T-helper 1 cell treated with Interleukin-12 subunit alpha and Interleukin-12 subunit beta and Interleukin-4 antibody, amounts not matched to agents 30 μg/mL and 1 μg/mL, for 36 hours (primary cell): ENCODE measurements around the gene SDF2.
"Not testable (repeated sequence)": the region's sequence is repeated elsewhere in the genome, so short reads cannot be mapped to it uniquely, and the experiment has no call there.

ENCODE experiments used
- H3K27ac Mint-ChIP-seq: one replicate; pipeline ENCODE4 v1.8.0; 2021; ENCODE audit warnings: mild to moderate bottlenecking, mixed read lengths
- H3K27me3 Mint-ChIP-seq: one replicate; pipeline ENCODE4 v1.8.0; 2021; ENCODE audit warnings: low read depth, mixed read lengths
- H3K36me3 Mint-ChIP-seq: one replicate; pipeline ENCODE4 v1.8.0; 2021; ENCODE audit warnings: low read depth, mixed read lengths
- H3K4me1 Mint-ChIP-seq: one replicate; pipeline ENCODE4 v1.8.0; 2021; ENCODE audit warnings: low read depth, mixed read lengths
- H3K4me3 Mint-ChIP-seq: one replicate; pipeline ENCODE4 v1.8.0; 2021; ENCODE audit warnings: mild to moderate bottlenecking, moderate library complexity, mixed read lengths
- H3K9me3 Mint-ChIP-seq: one replicate; pipeline ENCODE4 v1.8.0; 2021; ENCODE audit warnings: mixed read lengths

SDF2 gene

DNA sequence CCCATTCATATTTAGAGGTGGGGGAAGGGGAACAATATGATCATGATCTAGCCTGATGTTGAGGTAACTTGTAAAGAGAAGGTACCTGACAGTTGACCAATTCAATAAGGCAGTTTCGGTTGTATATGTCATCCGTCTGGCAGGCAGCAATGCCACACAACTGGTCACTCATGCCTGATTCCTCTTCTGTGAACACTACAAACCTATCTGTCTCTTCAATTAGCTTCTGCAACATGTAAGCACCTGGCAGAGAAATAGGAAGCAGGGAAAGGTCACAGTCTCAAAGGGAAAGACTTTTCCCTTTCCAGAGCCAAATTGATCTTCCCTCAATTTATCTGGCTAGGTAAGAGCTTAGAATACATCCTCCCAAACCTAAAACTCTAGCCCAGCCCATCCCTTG is 37.6 kb downstream of the SDF2 start:
- H3K27me3 Mint-ChIP-seq, result no peaks in the 10 kb centered on the region
- peak overlapping the region; percentile 11 for H3K27ac Mint-ChIP-seq
- H3K9me3 Mint-ChIP-seq, result no peaks in the 10 kb centered on the region
- H3K4me3 Mint-ChIP-seq, result no peak overlapping the region
- H3K36me3 Mint-ChIP-seq, result peaks cover 48% of the 10 kb centered on the region
- peaks cover 5% of the 10 kb centered on the region for H3K4me1 Mint-ChIP-seq

DNA sequence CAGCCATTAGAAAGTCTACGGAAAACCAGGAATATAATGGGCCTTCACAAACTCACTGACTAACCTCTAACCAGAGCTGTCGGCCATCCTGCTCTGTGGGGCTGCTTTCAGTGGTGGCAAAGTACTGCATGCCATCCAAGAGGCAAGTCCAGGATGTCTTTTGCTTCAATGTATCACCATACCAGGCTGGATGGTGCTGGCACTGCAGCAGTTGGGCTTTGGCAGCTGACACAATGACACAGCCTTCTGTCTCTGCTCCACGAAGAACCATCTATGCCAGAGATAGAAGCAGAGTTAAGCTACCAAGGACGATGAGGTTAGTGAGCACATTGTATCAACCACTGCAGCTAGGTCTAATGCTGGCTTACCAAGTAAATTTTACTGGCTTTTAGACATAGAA is 38.0 kb downstream of the SDF2 start:
- Mint-ChIP-seq H3K36me3 (peaks cover 52% of the 10 kb centered on the region), H3K9me3 (no peaks in the 10 kb centered on the region), H3K27ac (no peak overlapping the region), H3K4me3 (no peak overlapping the region), H3K27me3 (no peaks in the 10 kb centered on the region), H3K4me1 (peaks cover 5% of the 10 kb centered on the region)

DNA sequence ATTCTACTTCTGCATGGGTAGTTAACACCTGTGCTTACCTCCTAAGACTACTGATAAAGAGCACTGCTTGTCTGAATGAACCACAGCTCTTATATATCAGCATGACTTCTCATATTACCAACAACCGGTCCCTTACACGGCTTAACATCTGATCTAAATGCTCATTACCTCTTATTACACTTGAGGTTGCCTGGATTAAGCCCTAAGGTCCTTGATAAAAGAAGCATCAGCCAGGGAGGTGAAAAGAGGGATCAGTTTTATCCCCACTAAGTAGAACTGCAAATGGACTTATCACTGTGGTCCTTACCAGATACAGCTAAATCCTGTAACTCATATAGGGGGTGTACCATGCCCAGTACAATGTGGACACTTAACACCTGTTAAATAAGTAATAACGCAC is 39.5 kb downstream of the SDF2 start:
- peaks cover 2% of the 10 kb centered on the region for H3K4me1 Mint-ChIP-seq
- no peak overlapping the region for H3K4me3 Mint-ChIP-seq
- H3K27me3 Mint-ChIP-seq, result no peaks in the 10 kb centered on the region
- H3K9me3 Mint-ChIP-seq, result no peaks in the 10 kb centered on the region
- peak overlapping the region; percentile 9 for H3K27ac Mint-ChIP-seq
- peaks cover 55% of the 10 kb centered on the region for H3K36me3 Mint-ChIP-seq

DNA sequence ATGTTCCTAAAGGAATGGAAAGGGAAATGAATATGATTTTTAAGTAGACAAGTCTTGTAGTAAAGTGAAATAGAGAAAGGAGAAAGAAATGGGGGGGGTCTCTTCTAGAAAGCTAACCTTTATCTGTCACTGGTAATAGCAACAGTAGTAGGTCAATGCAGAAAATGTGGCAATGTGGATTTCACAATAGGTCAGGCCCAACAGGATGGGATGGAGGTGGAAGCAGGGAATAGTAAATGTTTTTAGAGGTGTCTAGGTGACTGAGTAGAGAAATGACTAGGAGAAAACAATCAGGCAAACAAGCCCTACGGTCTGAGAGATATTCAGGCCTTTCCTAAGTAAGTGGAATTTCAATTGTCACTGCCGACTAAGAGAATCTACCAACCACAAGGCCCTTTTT is 41.7 kb downstream of the SDF2 start:
- peaks cover 61% of the 10 kb centered on the region for H3K36me3 Mint-ChIP-seq
- no peak overlapping the region for H3K4me3 Mint-ChIP-seq
- no peak overlapping the region for H3K27ac Mint-ChIP-seq
- no peaks in the 10 kb centered on the region for H3K9me3 Mint-ChIP-seq
- H3K4me1 Mint-ChIP-seq, result no peaks in the 10 kb centered on the region
- H3K27me3 Mint-ChIP-seq, result no peaks in the 10 kb centered on the region

DNA sequence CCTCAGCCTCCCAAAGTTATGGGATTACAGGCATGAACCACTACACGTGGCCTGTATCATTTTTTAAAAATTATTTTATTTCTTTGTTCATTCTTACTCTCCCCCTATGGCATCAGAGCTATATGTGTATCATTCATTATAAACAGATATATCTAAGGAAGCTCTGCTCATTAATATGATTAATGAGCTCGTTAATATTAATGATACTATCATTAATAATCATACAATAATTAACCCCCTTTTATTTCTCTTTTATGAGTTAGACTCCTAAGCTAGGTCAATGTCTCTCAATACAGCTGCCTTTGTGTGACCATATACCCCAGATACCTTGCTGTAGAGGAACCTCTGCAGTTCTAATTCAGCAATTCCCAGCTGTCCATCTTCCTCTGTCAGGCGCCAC is 43.2 kb downstream of the SDF2 start:
- H3K9me3 Mint-ChIP-seq, result no peaks in the 10 kb centered on the region
- no peaks in the 10 kb centered on the region for H3K4me1 Mint-ChIP-seq
- peaks cover 60% of the 10 kb centered on the region for H3K36me3 Mint-ChIP-seq
- H3K27ac Mint-ChIP-seq, result no peak overlapping the region
- no peak overlapping the region for H3K4me3 Mint-ChIP-seq
- H3K27me3 Mint-ChIP-seq, result no peaks in the 10 kb centered on the region

DNA sequence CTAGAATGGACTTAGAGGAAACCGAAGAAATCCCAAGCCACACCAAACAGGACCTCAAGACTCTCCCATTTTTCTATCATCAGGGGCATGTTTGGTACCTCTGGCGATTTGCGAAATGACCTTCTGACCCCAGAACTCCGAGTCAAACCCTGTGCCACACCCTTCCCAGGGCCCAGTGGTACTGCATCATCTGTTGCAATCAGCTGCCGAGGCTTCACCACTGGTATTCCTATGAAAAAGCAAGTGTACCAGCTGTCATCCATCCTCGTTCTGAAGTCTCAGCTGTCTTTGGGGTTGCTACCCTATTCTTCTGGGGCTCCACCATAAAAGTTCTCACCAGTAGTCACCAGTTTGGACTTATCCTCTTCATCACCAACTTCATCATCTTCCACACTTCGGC is 45.4 kb downstream of the SDF2 start:
- peaks cover 51% of the 10 kb centered on the region for H3K36me3 Mint-ChIP-seq
- H3K27me3 Mint-ChIP-seq, result no peaks in the 10 kb centered on the region
- H3K4me1 Mint-ChIP-seq, result no peaks in the 10 kb centered on the region
- no peak overlapping the region for H3K27ac Mint-ChIP-seq
- no peaks in the 10 kb centered on the region for H3K9me3 Mint-ChIP-seq
- no peak overlapping the region for H3K4me3 Mint-ChIP-seq

DNA sequence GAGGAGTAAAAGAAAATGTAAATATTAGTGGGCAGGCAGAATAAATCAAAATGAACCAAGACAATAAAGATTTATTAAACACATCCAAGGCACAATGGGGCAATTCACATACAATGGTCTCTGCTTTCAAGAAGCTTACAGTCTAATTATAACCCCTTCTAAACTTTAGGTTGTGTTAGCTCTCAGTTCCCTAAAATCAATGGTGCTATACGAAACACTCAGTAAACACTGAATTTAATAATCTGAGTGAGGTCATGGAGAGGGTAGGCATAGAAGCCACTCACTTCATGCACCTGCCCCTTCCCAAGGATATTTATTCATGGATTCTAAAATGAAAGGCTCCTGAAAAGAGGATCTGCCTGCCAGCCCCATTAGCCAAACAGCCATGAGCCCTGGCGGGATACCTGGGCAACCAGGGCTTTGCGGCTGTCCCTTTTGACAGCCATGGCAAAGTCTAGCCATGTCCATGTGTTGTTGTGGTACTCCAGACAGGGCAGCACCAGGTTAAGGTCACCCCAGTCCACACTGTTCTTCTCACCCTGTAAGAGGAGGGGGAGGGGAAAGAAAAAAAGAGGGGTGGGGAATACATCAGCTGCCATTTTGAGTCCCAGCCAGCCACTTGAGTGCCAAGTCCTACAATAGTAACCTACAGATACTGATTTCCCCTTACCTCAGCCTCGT is 46.3 kb downstream of the SDF2 start:
- Mint-ChIP-seq H3K4me3 (no peak overlapping the region), H3K4me1 (no peaks in the 10 kb centered on the region), H3K9me3 (no peaks in the 10 kb centered on the region), H3K27me3 (no peaks in the 10 kb centered on the region), H3K27ac (no peak overlapping the region), H3K36me3 (peaks cover 51% of the 10 kb centered on the region)

DNA sequence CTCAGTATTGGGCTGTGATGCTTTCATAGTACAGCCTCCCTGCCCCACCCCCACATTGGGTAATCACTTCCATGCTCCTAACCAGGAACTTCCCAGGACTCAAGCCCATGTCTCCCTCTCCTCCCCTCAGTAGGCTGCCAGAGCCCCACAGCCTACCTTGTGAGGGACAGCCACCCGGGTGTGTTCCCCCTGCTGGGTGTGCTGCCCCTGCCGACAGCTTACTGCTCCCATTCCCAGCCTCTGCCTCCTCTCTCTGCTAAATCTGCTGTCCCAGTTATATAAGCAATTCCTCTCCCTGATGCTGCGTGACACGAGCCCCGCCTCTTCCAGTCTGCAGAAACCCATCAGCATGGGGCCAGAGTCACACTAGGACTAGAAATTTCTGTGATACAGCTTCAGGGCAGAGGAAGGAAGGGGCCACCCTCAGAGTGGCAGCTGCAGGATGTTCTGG is 47.8 kb downstream of the SDF2 start, which contains the start of gene RSKR:
RSKR (minus strand) TSS at position 255 of the 451 bp plus-strand sequence; CDS start at position 231, 24 bp downstream.
- H3K27me3 Mint-ChIP-seq, result no peaks in the 10 kb centered on the region
- H3K36me3 Mint-ChIP-seq, result peaks cover 45% of the 10 kb centered on the region
- H3K4me3 Mint-ChIP-seq, result no peak within 1 kb of the TSS
- peak within 1 kb of the TSS; percentile 45 for H3K27ac Mint-ChIP-seq
- no peaks in the 10 kb centered on the region for H3K4me1 Mint-ChIP-seq
- H3K9me3 Mint-ChIP-seq, result no peaks in the 10 kb centered on the region

DNA sequence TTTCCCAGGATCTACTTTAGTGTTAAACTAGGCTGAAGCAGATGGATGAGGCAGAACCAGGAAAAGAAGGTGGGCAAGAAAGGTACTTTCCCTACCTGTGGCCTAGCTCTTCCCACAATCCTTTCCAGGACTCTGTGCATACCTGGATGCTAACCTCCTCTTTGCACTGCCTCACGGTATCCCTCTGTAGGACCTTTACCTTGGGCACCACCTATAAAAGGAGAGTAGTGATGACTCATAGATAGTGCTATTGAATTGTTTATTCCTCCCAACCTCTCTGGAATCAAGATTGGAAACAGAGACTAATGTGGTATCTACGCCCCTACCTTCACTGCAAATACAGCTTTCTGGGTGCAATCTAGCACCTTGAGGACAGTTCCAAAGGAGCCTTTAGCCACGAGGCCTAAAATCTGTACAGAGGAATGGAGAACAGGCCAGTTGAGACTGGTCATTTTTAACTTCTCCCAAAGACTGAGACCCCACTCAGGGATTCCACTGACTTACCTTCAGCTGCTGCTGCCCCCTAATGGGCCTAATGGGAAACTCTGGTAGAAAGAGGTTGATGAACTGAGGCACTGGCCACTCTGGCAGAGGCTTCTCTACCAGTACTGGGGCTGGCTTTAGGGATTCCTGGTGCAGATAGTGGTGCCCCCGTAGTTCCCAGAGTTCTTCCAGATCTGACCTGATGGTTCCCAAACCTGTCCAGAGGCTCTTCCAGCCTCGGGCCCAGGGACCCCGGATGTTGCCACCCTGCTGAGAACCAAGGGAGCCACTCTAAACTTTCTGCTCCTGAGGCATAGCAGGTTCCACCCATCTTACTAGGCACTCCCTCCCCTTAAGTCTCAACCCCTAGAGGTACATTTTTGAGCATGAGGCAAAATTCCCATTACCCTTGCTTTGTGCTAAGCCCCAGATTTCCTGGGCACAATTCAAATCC is 48.5 kb downstream of the SDF2 start:
- Mint-ChIP-seq H3K27me3 (no peaks in the 10 kb centered on the region), H3K27ac (peak overlapping the region; percentile 46), H3K4me3 (no peak overlapping the region), H3K9me3 (no peaks in the 10 kb centered on the region), H3K36me3 (peaks cover 38% of the 10 kb centered on the region), H3K4me1 (no peaks in the 10 kb centered on the region)

DNA sequence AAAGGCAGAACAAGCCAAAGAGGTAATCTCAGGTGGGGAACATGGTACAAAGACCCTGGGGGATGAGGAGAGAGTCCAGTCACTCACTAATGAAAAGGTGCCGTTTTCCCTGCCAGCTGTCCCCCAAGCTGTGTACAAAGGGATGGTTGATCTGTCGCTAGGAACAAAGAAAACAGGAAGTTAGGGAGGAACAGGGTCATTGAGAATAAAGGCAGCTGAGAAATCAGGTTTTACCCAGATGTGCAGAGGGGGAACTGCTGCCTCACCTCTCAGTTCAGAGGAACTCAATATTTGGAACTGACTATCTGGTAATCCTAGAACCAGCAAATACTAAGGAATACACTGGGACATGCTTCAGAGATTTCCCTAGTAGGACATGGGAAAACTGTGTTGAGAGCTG is 49.2 kb downstream of the SDF2 start:
- Mint-ChIP-seq H3K36me3 (peaks cover 37% of the 10 kb centered on the region), H3K27ac (no peak overlapping the region), H3K9me3 (no peaks in the 10 kb centered on the region), H3K4me3 (no peak overlapping the region), H3K4me1 (no peaks in the 10 kb centered on the region), H3K27me3 (no peaks in the 10 kb centered on the region)

DNA sequence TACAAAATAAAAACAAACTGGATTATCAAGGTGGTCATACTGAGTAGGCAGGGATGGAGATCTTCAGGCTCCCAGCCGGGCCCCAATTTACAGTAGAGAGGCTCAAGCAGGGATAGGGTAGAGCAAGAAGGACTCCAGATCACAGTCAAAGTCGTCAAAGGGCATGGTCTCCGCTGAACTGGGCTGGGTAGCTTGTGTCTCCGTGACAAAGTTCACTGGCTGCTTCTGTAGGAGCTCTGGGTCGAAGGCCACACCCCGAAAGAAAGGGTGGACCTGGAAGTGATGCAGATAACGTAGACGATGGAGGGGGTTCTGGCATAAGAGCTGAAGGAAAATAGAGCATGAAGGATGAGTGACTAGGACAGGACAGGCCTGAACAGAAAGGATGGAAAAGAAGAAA is 51.3 kb downstream of the SDF2 start:
- Mint-ChIP-seq H3K27ac (peak overlapping the region; percentile 27), H3K36me3 (peaks cover 22% of the 10 kb centered on the region), H3K4me3 (no peak overlapping the region), H3K27me3 (no peaks in the 10 kb centered on the region), H3K9me3 (no peaks in the 10 kb centered on the region), H3K4me1 (no peaks in the 10 kb centered on the region)

DNA sequence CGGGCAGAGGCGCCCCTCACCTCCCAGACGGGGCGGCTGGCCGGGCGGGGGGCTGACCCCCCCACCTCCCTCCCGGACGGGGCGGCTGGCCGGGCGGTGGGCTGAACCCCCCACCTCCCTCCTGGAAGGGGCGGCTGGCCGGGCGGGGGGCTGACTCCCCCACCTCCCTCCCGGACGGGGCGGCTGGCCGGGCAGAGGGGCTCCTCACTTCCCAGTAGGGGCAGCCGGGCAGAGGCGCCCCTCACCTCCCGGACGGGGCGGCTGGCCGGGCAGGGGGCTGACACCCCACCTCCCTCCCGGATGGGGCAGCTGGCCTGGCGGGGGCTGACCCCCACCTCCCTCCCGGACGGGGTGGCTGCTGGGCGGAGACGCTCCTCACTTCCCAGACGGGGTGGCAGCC is 57.7 kb downstream of the SDF2 start:
- not testable (repeated sequence) for H3K9me3 Mint-ChIP-seq, H3K4me3 Mint-ChIP-seq, H3K27ac Mint-ChIP-seq, H3K27me3 Mint-ChIP-seq, H3K4me1 Mint-ChIP-seq, H3K36me3 Mint-ChIP-seq

DNA sequence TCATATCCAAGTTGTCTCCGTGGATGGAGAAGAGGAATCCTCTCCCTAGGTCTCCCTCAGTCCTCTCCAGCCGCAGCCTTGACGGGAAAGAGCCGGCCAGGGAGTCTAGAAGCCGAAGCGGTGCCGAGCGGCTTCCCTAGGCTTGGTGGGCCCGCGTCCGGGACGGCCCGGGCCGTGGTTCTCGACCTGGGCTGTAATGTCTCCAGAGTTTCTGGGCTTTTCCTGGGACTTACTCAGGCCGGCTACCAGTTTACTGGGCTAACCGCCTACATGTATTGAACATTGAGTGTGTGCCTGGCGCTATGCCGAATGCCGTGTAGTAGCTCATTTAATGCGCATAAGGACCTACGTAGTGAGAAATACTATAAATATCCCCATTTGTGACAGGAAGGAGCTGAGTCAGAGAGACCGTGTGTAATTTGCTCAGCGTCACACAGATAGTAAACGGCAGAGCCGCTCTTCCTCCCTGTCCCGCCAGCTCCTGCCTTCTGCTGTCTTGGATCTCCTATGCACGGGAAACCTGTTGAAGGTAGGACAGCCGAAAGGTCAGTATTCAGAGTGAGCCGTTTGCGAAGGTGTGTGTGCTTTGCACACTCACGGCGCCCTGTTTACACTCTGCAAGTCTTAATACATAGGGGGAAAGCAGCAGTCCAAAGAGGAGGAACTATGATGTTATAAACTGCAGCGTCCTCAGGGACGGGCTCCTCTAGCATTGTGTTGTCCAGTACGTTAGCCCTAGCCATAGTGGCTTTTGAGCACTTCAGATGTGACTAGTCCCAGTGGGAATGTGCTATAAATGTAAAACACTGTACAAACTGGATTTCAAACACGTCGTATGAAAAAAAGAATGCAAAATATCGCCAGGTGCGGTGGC is 62.2 kb downstream of the SDF2 start:
- H3K9me3 Mint-ChIP-seq, result no peaks in the 10 kb centered on the region
- peak overlapping the region; percentile 99 for H3K4me3 Mint-ChIP-seq
- no peaks in the 10 kb centered on the region for H3K27me3 Mint-ChIP-seq
- peak overlapping the region; percentile 98 for H3K27ac Mint-ChIP-seq
- H3K36me3 Mint-ChIP-seq, result peaks cover 10% of the 10 kb centered on the region
- H3K4me1 Mint-ChIP-seq, result peaks cover 18% of the 10 kb centered on the region

DNA sequence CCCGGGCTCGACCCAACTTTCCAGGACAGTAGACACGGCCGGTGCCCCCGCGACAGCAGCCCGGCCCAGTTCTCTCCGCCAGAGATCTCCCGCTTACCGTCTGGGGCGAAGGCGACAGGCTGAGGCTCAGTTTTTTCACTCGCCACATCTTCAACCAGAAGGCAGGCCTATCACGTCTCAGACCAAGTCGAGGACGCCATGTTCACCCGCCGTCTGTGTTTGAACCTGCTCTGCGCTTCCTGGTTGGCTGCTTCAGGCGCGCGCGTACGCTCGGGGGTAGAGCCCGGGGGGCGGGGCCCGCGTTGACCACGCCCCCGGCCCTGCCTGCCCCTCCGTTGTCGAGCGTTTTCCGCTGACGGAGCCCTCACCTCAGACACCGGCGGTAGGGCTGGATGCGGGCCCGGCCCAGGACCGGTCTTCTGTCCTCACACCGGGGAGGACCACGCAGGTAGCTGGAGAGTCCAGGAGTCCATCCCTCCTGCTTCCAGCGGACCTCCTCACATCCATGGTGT is 62.9 kb downstream of the SDF2 start, which contains the start of gene SPAG5:
SPAG5 (minus strand) TSS at position 227 of the 512 bp plus-strand sequence; CDS start at position 148, 79 bp downstream.
- Mint-ChIP-seq H3K27me3 (no peaks in the 10 kb centered on the region), H3K4me1 (peaks cover 20% of the 10 kb centered on the region), H3K27ac (peak within 1 kb of the TSS; percentile 98), H3K9me3 (no peaks in the 10 kb centered on the region), H3K36me3 (peaks cover 10% of the 10 kb centered on the region), H3K4me3 (peak within 1 kb of the TSS; percentile 99)
